Prostate gland (tissue), 2 donors: ENCODE measurements around the gene PSD4. TPM values are rescaled to one million over a fixed set of nuclear protein-coding genes. Genes with fewer than 3 reads are reported as not detected.

Experiments
- DNase-seq: peaks from one replicate; pipeline ENCODE4 v3.0.0-alpha.2; 2019; ENCODE audit warnings: low spot score
- H3K27ac ChIP-seq, 2 donors: fragments of 200-600 bp; sonication (generic); 2 replicates each; pipeline ENCODE4 v1.5.1; 2017 to 2019
- H3K27me3 ChIP-seq: fragments of 200-600 bp; sonication (generic); replicated peaks from 2 replicates; pipeline ENCODE4 v1.5.1; 2019; ENCODE audit not compliant: insufficient read depth
- H3K36me3 ChIP-seq, 2 donors: fragments of 200-600 bp; sonication (generic); 1 replicate in 1 of 2; 2 replicates in 1 of 2; pipeline versions ENCODE4 v1.5.1 to v1.8.1; 2017 to 2019
- H3K4me1 ChIP-seq: fragments of 200-600 bp; sonication (generic); replicated peaks from 2 replicates; pipeline ENCODE4 v1.5.1; 2019
- H3K4me3 ChIP-seq, 2 donors: fragments of 200-600 bp; sonication (generic); 2 replicates each; pipeline ENCODE4 v1.5.1; 2017 to 2019
- H3K9me3 ChIP-seq: fragments of 200-600 bp; sonication (generic); 2 replicates; pipeline ENCODE4 v1.5.1; 2017
- CTCF ChIP-seq, 4 experiments: fragments of 200-600 bp in 2 of 4; fragments of 450-650 bp in 2 of 4; sonication (generic) in 2 of 4; IDR thresholded peaks; 1 replicate in 3 of 4; 2 replicates in 1 of 4; pipeline ENCODE4 v1.5.1; 2016 to 2019; ENCODE audit warnings: antibody characterized with exemption in 4 of 4, mild to moderate bottlenecking in 2 of 4, moderate library complexity in 2 of 4
- POLR2A ChIP-seq: fragments of 450-650 bp; IDR thresholded peaks from one replicate; pipeline ENCODE4 v1.6.1; 2016; ENCODE audit warnings: antibody characterized with exemption, mild to moderate bottlenecking
- POLR2AphosphoS5 ChIP-seq: sonication (generic); formaldehyde crosslinking; IDR thresholded peaks from one replicate; pipeline ENCODE4 v1.6.1; 2017; ENCODE audit warnings: antibody characterized with exemption
- WGBS: methylation state at CpG from one replicate; pipeline ENCODE4 v1.1.5; 2018; 5-methylcytosine and 5-hydroxymethylcytosine counted together
- intact Hi-C: fragments of 100-400 bp; cut with DNase I; formaldehyde crosslinking; loops from one replicate; pipeline ENCODE4 v1.14.2; 2022
- total RNA-seq, 2 donors: library from RNA; depleted of rRNA; stranded (reverse); fragments of >200 nt; gene quantifications; one replicate each; pipeline ENCODE4 v1.1.0, GENCODE V29; 2016

The PSD4 gene
- total RNA-seq, 2 donors from 2014 or later = 139 to 221 TPM

- intact Hi-C loops = no loop called here
- no peaks in the 10 kb centered on the region for H3K27me3 ChIP-seq
- no peaks in the 10 kb centered on the region for H3K4me1 ChIP-seq
- no peak for DNase-seq
- 90% methylated on average over 4 of the region's 4 CpGs for WGBS
- no peaks in the 10 kb centered on the region for H3K9me3 ChIP-seq
- TF ChIP-seq CTCF (IDR thresholded peaks at IDR 0.05) = no peak
- TF ChIP-seq POLR2A = no peak
- no peak for TF ChIP-seq POLR2AphosphoS5
- no peaks in the 10 kb centered on the region for H3K36me3 ChIP-seq
- H3K27ac ChIP-seq = no peak overlapping the region
- H3K4me3 ChIP-seq = no peak overlapping the region
These were observed 79.7 kb downstream of the PSD4 start for GRCh38 chr2:113253453-113253852.

GRCh38 chr2:113255140-113256070, 81.6 kb downstream of the PSD4 start:
- Histone ChIP-seq H3K27me3 (no peaks in the 10 kb centered on the region), H3K9me3 (no peaks in the 10 kb centered on the region), H3K27ac (no peak overlapping the region), H3K4me1 (no peaks in the 10 kb centered on the region), H3K36me3 (no peaks in the 10 kb centered on the region), H3K4me3 (no peak overlapping the region)
- no peak for DNase-seq
- intact Hi-C loops = no loop called here
- 28% methylated on average over 4 of the region's 4 CpGs for WGBS
- TF ChIP-seq POLR2A (no peak), POLR2AphosphoS5 (no peak), CTCF (IDR thresholded peaks at IDR 0.05) (no peak)

GRCh38 chr2:113257516-113258264, 83.9 kb downstream of the PSD4 start:
- Histone ChIP-seq H3K36me3 (no peaks in the 10 kb centered on the region), H3K4me1 (no peaks in the 10 kb centered on the region), H3K27ac (no peak overlapping the region), H3K9me3 (no peaks in the 10 kb centered on the region), H3K27me3 (no peaks in the 10 kb centered on the region), H3K4me3 (no peak overlapping the region)
- TF ChIP-seq POLR2A (no peak), POLR2AphosphoS5 (no peak)
- 64% methylated on average over 7 of the region's 7 CpGs for WGBS
- intact Hi-C loops = no loop called here
- DNase-seq = no peak

- DNase-seq = no peak
- Histone ChIP-seq H3K4me1 (no peaks in the 10 kb centered on the region), H3K27me3 (no peaks in the 10 kb centered on the region), H3K9me3 (no peaks in the 10 kb centered on the region), H3K27ac (no peak overlapping the region), H3K36me3 (no peaks in the 10 kb centered on the region), H3K4me3 (no peak overlapping the region)
- TF ChIP-seq POLR2A (no peak), CTCF (IDR thresholded peaks at IDR 0.05) (no peak), POLR2AphosphoS5 (no peak)
- intact Hi-C loops = no loop called here
- 89% methylated on average over 6 of the region's 6 CpGs for WGBS
These were observed 84.8 kb downstream of the PSD4 start for GRCh38 chr2:113258471-113259147.

Other genes with a start within 250 kb of the PSD4 start
- not detected for gene IL36G, start 196.0 kb upstream of the PSD4 start, total RNA-seq
- gene IL36A, start 168.5 kb upstream of the PSD4 start, total RNA-seq = not detected
- not detected for gene IL36B, start 121.1 kb upstream of the PSD4 start, total RNA-seq
- not detected for gene IL36RN, start 114.8 kb upstream of the PSD4 start, total RNA-seq
- not detected for gene IL1F10, start 106.0 kb upstream of the PSD4 start, total RNA-seq
- gene IL1RN, start 46.4 kb upstream of the PSD4 start, total RNA-seq = 1 to 10 TPM; 3.7 to 4.4 TPM
- 1 to 10 TPM; 1.0 to 3.8 TPM for gene PAX8, start 105.0 kb downstream of the PSD4 start, total RNA-seq